SJSA1 (cell line): ENCODE results near the gene GPR26. TPM values are rescaled to one million over a fixed set of nuclear protein-coding genes. Genes with fewer than 3 reads are reported as not detected.

ENCODE experiments used
- DNase-seq, 2 experiments: peaks; one replicate each; pipeline ENCODE4 v3.0.0-alpha.2; 2015 to 2020; ENCODE audit warnings: low spot score in 2 of 2, low read depth in 1 of 2
- H3K27ac ChIP-seq: fragments of 250-450 bp; sonication (Bioruptor Pico); 2 replicates; pipeline ENCODE4 v1.5.1; 2020; ENCODE audit warnings: mild to moderate bottlenecking, moderate library complexity
- H3K27me3 ChIP-seq: fragments of 250-450 bp; sonication (Bioruptor Pico); replicated peaks from 2 replicates; pipeline ENCODE4 v1.5.1; 2020; ENCODE audit warnings: mild to moderate bottlenecking, moderate library complexity
- H3K36me3 ChIP-seq: fragments of 250-450 bp; sonication (Bioruptor Pico); 2 replicates; pipeline ENCODE4 v1.5.1; 2020; ENCODE audit warnings: mild to moderate bottlenecking
- H3K4me1 ChIP-seq: fragments of 250-450 bp; sonication (Bioruptor Pico); replicated peaks from 2 replicates; pipeline ENCODE4 v1.6.1; 2021; ENCODE audit warnings: mild to moderate bottlenecking
- H3K4me3 ChIP-seq: fragments of 250-450 bp; sonication (Bioruptor Pico); 2 replicates; pipeline ENCODE4 v1.5.1; 2020; ENCODE audit warnings: mild to moderate bottlenecking
- H3K9me3 ChIP-seq: fragments of 250-450 bp; sonication (Bioruptor Pico); replicated peaks from 2 replicates; pipeline ENCODE4 v1.5.1; 2020; ENCODE audit warnings: mild to moderate bottlenecking
- total RNA-seq: library from RNA; depleted of rRNA; stranded (reverse); fragments of >200 nt; shearing (Covaris generic); gene quantifications from 2 replicates; pipeline ENCODE4 v1.2.3, GENCODE V29; 2014; rRNA removed

GPR26 gene
- total RNA-seq, result not detected in 2 replicates

DNA sequence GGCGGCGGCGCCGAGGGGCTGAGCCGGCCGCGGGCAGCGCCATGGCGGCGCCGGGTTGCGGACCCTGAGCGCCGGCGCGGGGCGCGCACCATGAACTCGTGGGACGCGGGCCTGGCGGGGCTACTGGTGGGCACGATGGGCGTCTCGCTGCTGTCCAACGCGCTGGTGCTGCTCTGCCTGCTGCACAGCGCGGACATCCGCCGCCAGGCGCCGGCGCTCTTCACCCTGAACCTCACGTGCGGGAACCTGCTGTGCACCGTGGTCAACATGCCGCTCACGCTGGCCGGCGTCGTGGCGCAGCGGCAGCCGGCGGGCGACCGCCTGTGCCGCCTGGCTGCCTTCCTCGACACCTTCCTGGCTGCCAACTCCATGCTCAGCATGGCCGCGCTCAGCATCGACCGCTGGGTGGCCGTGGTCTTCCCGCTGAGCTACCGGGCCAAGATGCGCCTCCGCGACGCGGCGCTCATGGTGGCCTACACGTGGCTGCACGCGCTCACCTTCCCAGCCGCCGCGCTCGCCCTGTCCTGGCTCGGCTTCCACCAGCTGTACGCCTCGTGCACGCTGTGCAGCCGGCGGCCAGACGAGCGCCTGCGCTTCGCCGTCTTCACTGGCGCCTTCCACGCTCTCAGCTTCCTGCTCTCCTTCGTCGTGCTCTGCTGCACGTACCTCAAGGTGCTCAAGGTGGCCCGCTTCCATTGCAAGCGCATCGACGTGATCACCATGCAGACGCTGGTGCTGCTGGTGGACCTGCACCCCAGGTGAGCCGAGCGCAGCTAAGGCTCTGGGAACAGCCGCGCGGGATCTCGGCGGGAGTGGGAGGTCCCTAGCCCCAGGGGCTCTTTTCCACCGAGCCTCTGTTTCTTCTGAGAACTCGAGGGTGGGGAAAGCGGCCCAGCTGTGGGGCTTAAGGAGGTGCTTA, at the start of gene GPR26:
Gene GPR26, plus strand, starts transcription at position 38 of the 919 bp plus-strand sequence. Its CDS starts 53 bp downstream, at position 91.
- no peaks in the 10 kb centered on the region for H3K36me3 ChIP-seq
- no peaks in the 10 kb centered on the region for H3K9me3 ChIP-seq
- DNase-seq, result no peak
- no peak within 1 kb of the TSS for H3K4me3 ChIP-seq
- H3K27ac ChIP-seq, result no peak within 1 kb of the TSS
- no peaks in the 10 kb centered on the region for H3K4me1 ChIP-seq
- H3K27me3 ChIP-seq, result no peaks in the 10 kb centered on the region

GRCh38 chr10:123618224-123618623, 47.9 kb upstream of the GPR26 start:
- Histone ChIP-seq H3K27me3 (no peaks in the 10 kb centered on the region), H3K9me3 (no peaks in the 10 kb centered on the region), H3K4me3 (no peak overlapping the region), H3K4me1 (no peaks in the 10 kb centered on the region), H3K36me3 (no peaks in the 10 kb centered on the region), H3K27ac (no peak overlapping the region)
- DNase-seq, result no peak

DNA sequence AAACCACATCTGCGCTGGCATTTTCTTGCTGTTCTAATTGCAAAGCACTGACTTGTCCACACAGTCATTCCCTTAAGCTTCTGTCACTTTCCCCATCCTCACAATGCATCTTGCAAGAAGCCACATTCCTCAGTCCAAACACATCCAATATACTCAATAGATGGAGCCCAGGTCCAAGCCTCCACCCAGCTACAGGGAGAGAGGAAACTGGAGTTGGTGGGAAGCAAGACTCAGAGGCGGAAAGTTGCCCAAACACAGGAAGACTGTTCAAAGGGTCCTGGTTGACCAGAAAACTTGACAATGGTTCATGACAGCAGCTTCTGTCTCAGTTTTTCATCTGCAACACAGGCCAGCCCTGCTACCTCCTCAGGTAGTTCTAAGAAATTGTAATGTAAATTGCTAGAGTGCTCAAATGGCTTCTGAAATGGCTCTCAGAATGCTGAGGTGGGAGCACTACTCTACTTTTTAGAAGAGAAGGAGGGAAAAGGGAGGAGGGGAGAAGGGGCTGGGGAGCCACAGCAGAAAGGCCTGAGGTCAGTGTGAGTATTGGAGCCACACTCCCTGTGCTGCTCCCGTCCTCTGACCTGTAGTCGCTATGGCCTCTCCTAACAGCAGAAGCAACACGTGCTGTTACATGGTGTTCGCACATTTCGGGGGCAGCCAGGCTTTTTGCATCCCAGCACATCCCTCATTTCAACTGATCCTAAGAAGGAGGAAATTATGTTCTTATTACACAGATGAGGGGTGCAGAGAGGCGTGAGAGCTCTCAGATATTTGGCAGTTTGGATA, 46.9 kb upstream of the GPR26 start:
- DNase-seq, result no peak
- no peaks in the 10 kb centered on the region for H3K9me3 ChIP-seq
- H3K36me3 ChIP-seq, result no peaks in the 10 kb centered on the region
- H3K27me3 ChIP-seq, result no peaks in the 10 kb centered on the region
- H3K27ac ChIP-seq, result no peak overlapping the region
- H3K4me3 ChIP-seq, result no peak overlapping the region
- no peaks in the 10 kb centered on the region for H3K4me1 ChIP-seq

GRCh38 chr10:123620621-123621020, 45.5 kb upstream of the GPR26 start:
- no peak overlapping the region for H3K27ac ChIP-seq
- no peaks in the 10 kb centered on the region for H3K4me1 ChIP-seq
- no peaks in the 10 kb centered on the region for H3K36me3 ChIP-seq
- H3K27me3 ChIP-seq, result no peaks in the 10 kb centered on the region
- no peaks in the 10 kb centered on the region for H3K9me3 ChIP-seq
- DNase-seq, result no peak
- no peak overlapping the region for H3K4me3 ChIP-seq

DNA sequence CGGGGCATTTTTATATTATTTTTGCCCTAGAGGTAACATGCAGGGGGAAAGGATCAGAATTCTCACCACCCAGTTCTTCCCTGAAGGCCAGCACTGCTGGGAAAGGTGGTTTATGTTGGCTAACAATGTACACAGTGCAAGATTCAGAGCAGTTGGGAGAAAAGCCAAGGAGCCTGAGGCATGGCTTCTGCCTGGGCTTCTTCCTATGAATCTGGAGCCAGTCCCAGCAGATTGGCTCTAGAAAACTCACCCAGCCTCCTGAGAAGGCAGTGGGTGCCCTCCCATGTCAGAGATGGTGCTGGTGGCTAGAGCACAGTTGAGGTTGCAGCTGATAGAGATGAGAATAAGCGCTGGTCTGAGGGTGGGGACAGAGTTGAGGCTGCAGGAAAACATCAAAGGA, 44.7 kb upstream of the GPR26 start:
- H3K36me3 ChIP-seq, result no peaks in the 10 kb centered on the region
- no peak overlapping the region for H3K4me3 ChIP-seq
- no peak overlapping the region for H3K27ac ChIP-seq
- H3K9me3 ChIP-seq, result no peaks in the 10 kb centered on the region
- no peaks in the 10 kb centered on the region for H3K27me3 ChIP-seq
- H3K4me1 ChIP-seq, result no peaks in the 10 kb centered on the region
- DNase-seq, result no peak

- no peak overlapping the region for H3K27ac ChIP-seq
- no peaks in the 10 kb centered on the region for H3K27me3 ChIP-seq
- no peaks in the 10 kb centered on the region for H3K36me3 ChIP-seq
- H3K4me1 ChIP-seq, result no peaks in the 10 kb centered on the region
- no peak for DNase-seq
- no peak overlapping the region for H3K4me3 ChIP-seq
- no peaks in the 10 kb centered on the region for H3K9me3 ChIP-seq
Measured at GRCh38 chr10:123621916-123622315, 44.2 kb upstream of the GPR26 start.

GRCh38 chr10:123622381-123622780, 43.8 kb upstream of the GPR26 start:
- Histone ChIP-seq H3K9me3 (no peaks in the 10 kb centered on the region), H3K27me3 (no peaks in the 10 kb centered on the region), H3K4me1 (no peaks in the 10 kb centered on the region), H3K36me3 (no peaks in the 10 kb centered on the region), H3K27ac (no peak overlapping the region), H3K4me3 (no peak overlapping the region)
- no peak for DNase-seq

GRCh38 chr10:123624086-123624485, 42.1 kb upstream of the GPR26 start:
- no peaks in the 10 kb centered on the region for H3K36me3 ChIP-seq
- H3K27ac ChIP-seq, result no peak overlapping the region
- H3K9me3 ChIP-seq, result no peaks in the 10 kb centered on the region
- no peaks in the 10 kb centered on the region for H3K4me1 ChIP-seq
- H3K4me3 ChIP-seq, result no peak overlapping the region
- no peaks in the 10 kb centered on the region for H3K27me3 ChIP-seq
- no peak for DNase-seq

DNA sequence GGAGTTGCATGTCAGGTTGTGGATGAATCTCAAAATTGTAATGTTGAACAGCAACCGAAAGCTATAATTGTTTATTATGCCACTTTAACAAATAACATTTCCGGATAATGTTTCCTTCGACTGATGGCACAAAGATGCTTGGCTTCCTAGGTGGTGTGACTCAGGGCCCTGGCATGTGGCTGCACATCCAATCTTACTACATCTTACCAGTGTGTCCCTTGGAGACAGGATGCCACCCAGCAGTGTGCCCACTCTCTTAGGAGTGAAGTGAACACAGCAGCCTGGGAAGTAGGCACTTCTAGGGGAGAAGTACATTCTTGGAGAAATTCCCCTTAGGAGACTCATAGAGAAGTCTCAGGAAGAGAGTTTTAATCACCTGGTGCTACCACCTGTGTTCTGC, 33.0 kb upstream of the GPR26 start:
- H3K27ac ChIP-seq, result no peak overlapping the region
- no peaks in the 10 kb centered on the region for H3K36me3 ChIP-seq
- no peak overlapping the region for H3K4me3 ChIP-seq
- peak in 1 of 2 experiments; percentile 30 for DNase-seq
- H3K27me3 ChIP-seq, result no peaks in the 10 kb centered on the region
- H3K4me1 ChIP-seq, result no peaks in the 10 kb centered on the region
- H3K9me3 ChIP-seq, result no peaks in the 10 kb centered on the region

- H3K9me3 ChIP-seq, result no peaks in the 10 kb centered on the region
- no peak overlapping the region for H3K4me3 ChIP-seq
- H3K27ac ChIP-seq, result no peak overlapping the region
- H3K4me1 ChIP-seq, result no peaks in the 10 kb centered on the region
- no peaks in the 10 kb centered on the region for H3K27me3 ChIP-seq
- no peaks in the 10 kb centered on the region for H3K36me3 ChIP-seq
- DNase-seq, result peak in 1 of 2 experiments; percentile 22
Measured at GRCh38 chr10:123633636-123634035, 32.5 kb upstream of the GPR26 start.

- no peaks in the 10 kb centered on the region for H3K4me1 ChIP-seq
- H3K27ac ChIP-seq, result no peak overlapping the region
- no peak for DNase-seq
- H3K27me3 ChIP-seq, result no peaks in the 10 kb centered on the region
- no peaks in the 10 kb centered on the region for H3K9me3 ChIP-seq
- no peaks in the 10 kb centered on the region for H3K36me3 ChIP-seq
- H3K4me3 ChIP-seq, result no peak overlapping the region
Measured at GRCh38 chr10:123634221-123634620, 31.9 kb upstream of the GPR26 start.

- no peak overlapping the region for H3K27ac ChIP-seq
- no peaks in the 10 kb centered on the region for H3K4me1 ChIP-seq
- H3K4me3 ChIP-seq, result no peak overlapping the region
- no peaks in the 10 kb centered on the region for H3K27me3 ChIP-seq
- H3K9me3 ChIP-seq, result no peaks in the 10 kb centered on the region
- no peaks in the 10 kb centered on the region for H3K36me3 ChIP-seq
- no peak for DNase-seq
Measured at GRCh38 chr10:123635131-123635530, 31.0 kb upstream of the GPR26 start.

DNA sequence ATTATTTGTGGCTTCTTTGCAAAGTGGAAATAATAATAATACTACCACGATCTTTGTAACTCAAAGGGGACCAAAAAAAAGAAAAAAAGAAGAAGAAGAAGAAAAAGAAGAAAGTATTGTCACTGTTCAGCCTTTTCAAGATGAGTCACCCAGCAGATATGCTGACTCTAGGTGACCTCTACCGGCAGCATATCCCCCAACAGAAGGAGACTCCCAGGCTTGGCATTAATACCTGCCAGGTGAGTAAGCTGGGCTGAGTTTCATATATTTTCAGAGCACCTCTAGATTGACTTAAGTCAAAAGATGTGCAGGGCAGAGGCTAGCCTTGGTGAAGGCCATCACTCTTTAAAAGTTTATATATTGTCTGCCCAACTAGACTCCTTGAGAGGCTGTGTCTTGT, 30.4 kb upstream of the GPR26 start:
- Histone ChIP-seq H3K4me3 (no peak overlapping the region), H3K27ac (no peak overlapping the region), H3K4me1 (no peaks in the 10 kb centered on the region), H3K9me3 (no peaks in the 10 kb centered on the region), H3K27me3 (no peaks in the 10 kb centered on the region), H3K36me3 (no peaks in the 10 kb centered on the region)
- no peak for DNase-seq
